Stimulated activated CD4-positive, alpha-beta T cell treated with anti-CD3 and anti-CD28 coated beads, Interleukin-1b, Interleukin-23, amount 100 ng/mL, for 24 hours (primary cell): ENCODE results near the gene RHOH.
"Not testable (repeated sequence)": the region's sequence is repeated elsewhere in the genome, so short reads cannot be mapped to it uniquely, and the experiment has no call there.

ENCODE experiments used
- DNase-seq, 4 experiments: peaks; one replicate each; pipeline ENCODE4 v3.0.0-alpha.2; 2020; ENCODE audit warnings: low read depth in 4 of 4, low spot score in 1 of 4

The RHOH gene

DNA sequence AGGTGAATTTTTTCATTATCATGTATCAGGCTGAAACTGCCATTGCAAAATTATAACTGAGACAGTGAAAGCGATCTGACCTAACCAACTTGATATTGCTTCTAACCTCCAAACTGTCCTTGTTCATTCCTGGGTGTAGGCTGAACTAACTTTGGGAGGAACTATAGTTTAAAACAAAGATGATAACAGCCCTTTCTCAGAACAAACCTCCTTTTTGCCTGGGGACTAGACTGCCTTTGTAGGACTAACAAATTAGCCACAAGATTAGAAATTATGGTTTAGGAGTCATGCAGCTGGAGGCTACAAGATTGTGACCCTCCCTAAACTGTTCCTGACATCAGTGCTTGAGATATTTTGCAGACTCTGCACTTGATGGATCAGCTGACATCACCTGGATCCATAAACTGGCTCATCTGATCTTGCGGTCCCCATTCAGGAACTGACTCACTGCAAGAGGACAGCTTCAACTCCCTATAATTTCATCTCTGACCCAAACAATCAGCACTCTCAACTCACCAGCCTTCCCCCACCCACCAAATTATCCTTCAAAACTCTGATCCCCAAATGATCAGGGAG, 93.9 kb downstream of the RHOH start:
- DNase-seq, result not testable (repeated sequence)

DNA sequence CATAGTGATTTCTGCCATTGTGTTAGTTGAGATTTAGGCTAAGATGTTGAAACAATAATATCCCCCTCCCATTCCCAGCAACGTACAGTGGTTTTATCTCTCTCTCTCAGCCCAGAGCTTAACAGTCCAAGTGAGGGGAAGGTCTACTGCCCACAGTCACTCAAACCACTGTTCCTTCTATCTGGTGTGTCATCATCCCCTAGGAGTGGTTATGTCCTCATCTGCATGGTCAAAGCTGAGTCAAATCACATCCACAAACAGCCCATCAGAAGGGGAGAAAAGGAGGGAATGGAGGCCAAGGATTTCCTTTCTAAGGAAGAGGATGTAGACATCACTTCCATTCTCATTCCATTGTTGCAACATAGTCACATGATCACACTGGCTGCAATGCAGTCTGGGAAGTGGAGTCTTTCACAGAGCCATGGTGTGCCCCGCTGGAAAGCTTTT, 95.5 kb downstream of the RHOH start:
- DNase-seq, result no peak

DNA sequence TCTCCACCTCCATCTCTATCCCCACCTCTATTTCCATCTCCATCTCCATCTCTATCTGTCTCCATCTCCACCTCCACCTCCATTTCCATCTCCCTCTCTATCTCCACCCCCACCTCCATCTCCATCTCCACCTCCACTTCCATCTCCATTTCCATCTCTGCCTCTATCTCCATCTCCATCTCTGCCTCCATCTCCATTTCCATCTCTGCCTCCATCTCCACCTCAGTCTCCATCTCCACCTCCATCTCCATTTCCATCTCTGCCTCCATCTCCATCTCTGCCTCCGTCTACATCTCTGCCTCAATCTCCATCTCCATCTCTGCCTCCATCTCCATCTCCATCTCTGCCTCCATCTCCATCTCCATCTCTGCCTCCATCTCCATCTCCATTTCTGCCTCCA, 97.5 kb downstream of the RHOH start:
- no peak for DNase-seq

DNA sequence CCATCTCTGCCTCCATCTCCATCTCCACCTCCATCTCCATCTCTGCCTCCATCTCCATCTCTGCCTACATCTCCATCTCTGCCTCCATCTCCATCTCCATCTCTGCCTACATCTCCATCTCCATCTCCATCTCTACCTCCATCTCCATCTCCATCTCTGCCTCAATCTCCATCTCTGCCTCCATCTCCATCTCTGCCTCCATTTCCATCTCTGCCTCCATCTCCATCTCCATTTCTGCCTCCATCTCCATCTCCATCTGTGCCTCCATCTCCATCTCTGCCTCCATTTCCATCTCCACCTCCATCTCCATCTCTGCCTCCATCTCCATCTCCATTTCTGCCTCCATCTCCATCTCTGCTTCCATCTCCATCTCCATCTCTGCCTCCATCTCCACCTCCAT, 98.2 kb downstream of the RHOH start:
- DNase-seq, result not testable (repeated sequence)

DNA sequence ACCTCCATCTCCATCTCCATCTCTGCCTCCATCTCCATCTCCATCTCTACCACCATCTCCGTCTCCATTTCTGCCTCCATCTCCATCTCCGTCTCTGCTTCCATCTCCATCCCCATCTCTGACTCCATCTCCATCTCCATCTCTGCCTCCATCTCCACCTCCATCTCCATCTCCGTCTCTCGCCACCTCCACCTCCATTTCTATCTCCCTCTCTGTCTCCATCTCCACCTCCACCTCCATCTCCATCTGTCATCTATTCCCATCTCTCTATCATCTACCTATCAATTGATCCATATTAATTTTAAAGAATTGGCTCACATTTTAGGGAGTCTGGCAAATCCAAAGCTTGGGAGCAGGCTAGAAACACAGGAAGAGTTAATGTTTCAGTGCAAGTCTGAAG, 98.7 kb downstream of the RHOH start:
- no peak for DNase-seq
